GM10266 (cell line): ENCODE results near the gene PTPN14.

Experiments used
- DNase-seq: peaks from one replicate; pipeline ENCODE4 v3.0.0; 2012; ENCODE audit errors: extremely low spot score
- CTCF ChIP-seq: IDR thresholded peaks from 2 replicates; pipeline ENCODE4 v1.5.1; 2012; ENCODE audit warnings: mild to moderate bottlenecking, low read depth; ENCODE audit not compliant: control insufficient read depth, insufficient read depth; ENCODE audit errors: missing control alignments

PTPN14 gene

GRCh38 chr1:214369364-214369763 is 182.0 kb downstream of the PTPN14 start:
- TF ChIP-seq CTCF, result no peak
- DNase-seq, result no peak

- DNase-seq, result no peak
- TF ChIP-seq CTCF, result no peak
Measured at GRCh38 chr1:214367841-214368240, 183.6 kb downstream of the PTPN14 start.

- TF ChIP-seq CTCF, result no peak
- no peak for DNase-seq
Measured at GRCh38 chr1:214364786-214365295, 186.6 kb downstream of the PTPN14 start.

GRCh38 chr1:214364386-214364785 is 187.0 kb downstream of the PTPN14 start:
- no peak for DNase-seq
- TF ChIP-seq CTCF, result no peak

GRCh38 chr1:214363386-214363785 is 188.0 kb downstream of the PTPN14 start:
- DNase-seq, result no peak
- no peak for TF ChIP-seq CTCF

GRCh38 chr1:214362188-214362882 is 189.1 kb downstream of the PTPN14 start:
- no peak for DNase-seq
- no peak for TF ChIP-seq CTCF

GRCh38 chr1:214361636-214362035 is 189.8 kb downstream of the PTPN14 start:
- TF ChIP-seq CTCF, result no peak
- no peak for DNase-seq
